Fibroblast of mammary gland (primary cell): ENCODE results near the gene EME2.

Source experiments
- DNase-seq: peaks from one replicate; pipeline ENCODE4 v3.0.0-alpha.2; 2010; ENCODE audit warnings: low read depth
- H3K4me3 ChIP-seq: 2 replicates; pipeline ENCODE4 v1.5.1; 2011; ENCODE audit warnings: low read depth, mild to moderate bottlenecking, low read length, moderate library complexity; ENCODE audit not compliant: control insufficient read depth
- TF ChIP-seq, protein P1 (sequence below): conservative IDR thresholded peaks from 2 replicates; pipeline ENCODE4 v1.5.1; 2011; ENCODE audit warnings: low read depth, low read length, inconsistent platforms; ENCODE audit not compliant: control insufficient read depth, insufficient read depth

EME2 gene

DNA sequence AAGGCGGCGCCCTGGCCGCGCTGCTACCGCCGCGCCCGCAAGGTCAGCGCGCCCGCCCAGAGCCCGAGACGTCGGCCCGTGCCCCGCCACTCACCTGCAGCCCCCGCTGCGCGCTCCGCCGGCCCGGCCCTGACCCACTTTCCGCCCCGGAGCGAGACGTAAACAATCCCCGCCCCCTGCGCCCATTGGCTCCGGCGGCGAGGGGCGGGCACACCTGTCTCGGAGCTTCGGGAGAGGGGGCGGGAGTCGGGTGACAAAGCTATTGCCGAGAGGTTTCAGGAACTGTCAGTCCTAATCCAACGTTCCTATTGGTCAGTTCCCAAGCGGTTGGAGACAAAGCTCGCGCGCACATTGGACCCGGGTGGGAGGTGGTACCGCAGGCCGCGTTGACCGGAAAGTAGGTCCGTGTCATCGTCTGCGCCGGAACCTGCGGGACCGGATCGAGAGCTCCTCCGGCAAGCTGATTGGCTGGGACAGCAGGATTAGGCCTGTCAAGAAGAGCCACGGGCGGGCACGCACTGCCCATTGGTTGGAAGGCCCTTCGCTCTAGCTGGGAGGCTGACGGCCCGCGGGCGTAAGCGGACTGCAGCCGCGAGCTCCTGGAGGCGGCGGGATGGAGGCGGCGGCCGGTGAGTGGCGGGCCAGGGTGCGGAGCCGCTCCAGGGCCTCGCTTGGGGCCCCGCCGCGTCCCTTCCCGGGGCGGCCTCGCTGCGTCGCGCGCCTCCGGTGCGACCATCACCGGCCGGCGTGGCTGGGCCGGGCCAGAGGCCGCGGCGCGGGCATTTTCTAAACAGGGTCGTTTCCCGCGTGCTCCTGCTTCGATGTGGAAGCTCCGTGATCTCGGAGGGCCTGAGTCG is 10.0 kb downstream of the EME2 start, which contains the start of the genes NUBP2 and SPSB3:
Gene NUBP2, plus strand, starts transcription at position 553 of the 857 bp plus-strand sequence. Its CDS starts 61 bp downstream, at position 614.
Gene SPSB3, minus strand, starts transcription at position 164 of the 857 bp plus-strand sequence. CDS start 1,088 bp downstream, outside the sequence.
- peak; percentile 100 for DNase-seq
- TF ChIP-seq, protein P1, sequence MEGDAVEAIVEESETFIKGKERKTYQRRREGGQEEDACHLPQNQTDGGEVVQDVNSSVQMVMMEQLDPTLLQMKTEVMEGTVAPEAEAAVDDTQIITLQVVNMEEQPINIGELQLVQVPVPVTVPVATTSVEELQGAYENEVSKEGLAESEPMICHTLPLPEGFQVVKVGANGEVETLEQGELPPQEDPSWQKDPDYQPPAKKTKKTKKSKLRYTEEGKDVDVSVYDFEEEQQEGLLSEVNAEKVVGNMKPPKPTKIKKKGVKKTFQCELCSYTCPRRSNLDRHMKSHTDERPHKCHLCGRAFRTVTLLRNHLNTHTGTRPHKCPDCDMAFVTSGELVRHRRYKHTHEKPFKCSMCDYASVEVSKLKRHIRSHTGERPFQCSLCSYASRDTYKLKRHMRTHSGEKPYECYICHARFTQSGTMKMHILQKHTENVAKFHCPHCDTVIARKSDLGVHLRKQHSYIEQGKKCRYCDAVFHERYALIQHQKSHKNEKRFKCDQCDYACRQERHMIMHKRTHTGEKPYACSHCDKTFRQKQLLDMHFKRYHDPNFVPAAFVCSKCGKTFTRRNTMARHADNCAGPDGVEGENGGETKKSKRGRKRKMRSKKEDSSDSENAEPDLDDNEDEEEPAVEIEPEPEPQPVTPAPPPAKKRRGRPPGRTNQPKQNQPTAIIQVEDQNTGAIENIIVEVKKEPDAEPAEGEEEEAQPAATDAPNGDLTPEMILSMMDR = no peak
- peak within 1 kb of the TSS; percentile 88 for H3K4me3 ChIP-seq

DNA sequence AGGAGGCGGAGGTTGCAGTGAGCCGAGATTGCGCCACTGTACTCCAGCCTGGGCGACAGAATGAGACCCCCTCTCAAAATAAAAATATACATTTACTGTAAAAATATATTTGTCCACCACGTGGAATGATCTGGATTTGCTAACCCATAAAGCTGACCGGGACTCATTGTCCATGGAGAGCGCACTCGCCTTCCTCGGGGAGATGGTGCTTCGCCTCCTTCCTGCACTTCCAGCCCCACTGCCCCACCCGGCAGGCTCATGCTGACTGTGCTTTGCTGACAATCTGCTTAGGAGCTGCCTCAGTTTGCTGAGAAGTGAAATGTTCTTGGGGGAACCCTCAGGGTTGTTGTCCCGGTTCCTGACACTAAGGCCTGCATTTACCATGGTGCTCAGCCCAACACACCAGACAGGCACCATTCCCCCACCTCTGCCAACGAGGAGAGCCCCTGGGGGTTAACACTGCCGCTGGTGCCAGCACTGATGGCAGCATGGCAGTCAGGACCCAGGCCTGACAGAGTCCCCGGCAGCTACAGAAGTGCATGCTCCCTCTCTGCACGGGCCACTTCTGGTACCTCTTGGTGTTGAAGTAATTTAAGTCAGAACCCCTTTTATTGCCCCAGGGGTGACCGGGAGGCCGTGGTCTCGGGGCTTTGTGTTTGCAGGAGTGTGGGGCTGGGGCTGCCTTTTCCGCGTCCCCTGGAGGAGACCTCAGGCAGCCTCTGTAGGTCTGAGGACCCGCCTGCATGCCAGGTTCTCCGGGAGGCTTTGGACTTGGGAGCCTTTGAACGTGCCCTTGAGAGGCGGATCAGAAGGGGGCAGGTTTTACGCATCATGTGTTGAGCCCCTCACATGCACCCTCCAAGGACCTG is 12.6 kb downstream of the EME2 start:
- no peak overlapping the region for H3K4me3 ChIP-seq
- DNase-seq = no peak
- TF ChIP-seq, protein P1 = no peak

DNA sequence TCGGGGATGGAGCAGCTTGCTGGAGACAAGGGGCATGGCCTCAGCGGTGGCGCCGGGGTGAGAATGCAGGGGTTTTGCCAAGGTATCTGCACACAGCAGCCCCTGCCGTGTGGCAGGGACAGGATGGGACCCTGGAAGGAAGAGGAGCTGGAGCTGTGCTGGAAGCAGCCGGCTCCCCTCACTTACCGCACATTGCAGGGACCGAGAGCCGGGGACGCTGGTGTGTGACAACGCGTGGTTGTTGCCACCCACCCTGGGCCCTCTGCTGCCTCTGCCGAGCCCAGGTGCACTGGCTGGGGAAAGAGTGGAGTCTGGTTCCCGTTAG is 13.2 kb downstream of the EME2 start:
- H3K4me3 ChIP-seq = no peak overlapping the region
- no peak for DNase-seq
- TF ChIP-seq, protein P1 = no peak

DNA sequence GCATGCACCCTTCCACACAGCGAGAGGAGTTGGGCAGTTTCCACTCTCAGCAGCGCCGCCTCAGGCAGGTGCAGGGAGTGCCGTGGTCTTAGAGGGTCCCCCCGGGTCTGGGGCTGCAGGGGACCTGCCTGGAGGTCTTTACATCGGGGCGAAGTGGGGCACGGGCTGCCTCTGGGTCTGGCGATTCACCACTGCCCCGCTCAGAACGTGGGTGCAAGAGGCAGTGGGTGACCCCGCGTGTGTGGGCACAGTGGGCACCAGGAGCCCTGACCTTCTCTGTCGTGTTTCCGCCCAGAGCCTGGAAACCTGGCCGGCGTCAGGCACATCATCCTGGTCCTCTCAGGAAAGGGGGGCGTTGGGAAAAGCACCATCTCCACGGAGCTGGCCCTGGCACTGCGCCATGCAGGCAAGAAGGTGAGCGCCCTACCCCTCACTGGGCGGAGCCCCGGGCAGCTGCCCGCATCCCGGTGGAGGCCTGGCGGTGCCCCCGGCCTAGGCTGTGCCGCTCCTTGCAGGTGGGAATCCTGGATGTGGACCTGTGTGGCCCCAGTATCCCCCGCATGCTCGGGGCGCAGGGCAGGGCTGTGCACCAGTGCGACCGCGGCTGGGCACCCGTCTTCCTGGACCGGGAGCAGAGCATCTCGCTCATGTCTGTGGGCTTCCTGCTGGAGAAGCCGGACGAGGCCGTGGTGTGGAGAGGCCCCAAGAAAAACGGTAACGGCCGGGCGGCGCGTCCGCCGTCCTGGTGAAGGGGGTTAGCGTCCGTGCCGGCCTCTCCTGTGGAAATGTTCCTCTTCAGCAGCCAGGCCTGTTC is 13.8 kb downstream of the EME2 start:
- TF ChIP-seq, protein P1 = no peak
- no peak overlapping the region for H3K4me3 ChIP-seq
- DNase-seq = no peak

DNA sequence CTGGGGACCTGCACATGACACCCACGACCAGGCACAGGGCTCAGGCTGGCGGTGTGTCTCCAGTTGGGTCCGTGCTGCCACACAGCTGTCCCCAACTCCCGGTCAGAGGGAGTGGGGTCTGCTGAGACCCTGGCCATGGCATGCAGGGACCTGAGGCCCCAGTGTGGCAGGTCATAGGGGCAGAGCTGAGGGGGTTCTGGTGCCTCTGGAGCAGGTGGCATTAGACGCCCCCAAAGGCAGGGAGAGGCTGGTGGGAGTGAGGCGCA is 14.4 kb downstream of the EME2 start:
- TF ChIP-seq, protein P1 = no peak
- H3K4me3 ChIP-seq = no peak overlapping the region
- no peak for DNase-seq
